GM23338 (cell line): ENCODE data around the gene INHBC. TPM values are rescaled to one million over a fixed set of nuclear protein-coding genes. Genes with fewer than 3 reads are reported as not detected.
A peak's percentile ranks its signal among the peaks of the same experiment; 100 is the strongest.

ENCODE experiments used
- ATAC-seq: fragments of 200-7000 bp; cut with Tn5 transposase; 3 replicates; pipeline ENCODE4 v1.9.1; 2020
- DNase-seq: peaks from one replicate; pipeline ENCODE4 v3.0.0-alpha.2; 2015; ENCODE audit warnings: low spot score
- H2AFZ ChIP-seq: fragments of 200-600 bp; sonication (generic); 2 replicates; pipeline ENCODE4 v1.8.0; 2016; ENCODE audit warnings: antibody characterized with exemption, mild to moderate bottlenecking, moderate library complexity
- H3F3A ChIP-seq: fragments of 200-600 bp; sonication (generic); replicated peaks from 2 replicates; pipeline ENCODE4 v1.8.0; 2017; ENCODE audit warnings: antibody characterized with exemption, mixed run types, low read depth
- H3K27ac ChIP-seq: fragments of 200-600 bp; sonication (generic); 2 replicates; pipeline ENCODE4 v1.6.1; 2016; ENCODE audit warnings: low read depth
- H3K27me3 ChIP-seq: fragments of 200-600 bp; sonication (generic); 2 replicates; pipeline ENCODE4 v1.8.0; 2016; ENCODE audit warnings: mild to moderate bottlenecking, mixed run types, moderate library complexity; ENCODE audit not compliant: insufficient read depth
- H3K36me3 ChIP-seq: fragments of 200-600 bp; sonication (generic); 2 replicates; pipeline ENCODE4 v1.8.0; 2016; ENCODE audit warnings: mild to moderate bottlenecking; ENCODE audit not compliant: insufficient read depth
- H3K4me1 ChIP-seq: fragments of 200-600 bp; sonication (generic); 2 replicates; pipeline ENCODE4 v1.8.0; 2016; ENCODE audit warnings: mild to moderate bottlenecking, moderate library complexity; ENCODE audit not compliant: insufficient read depth
- H3K4me2 ChIP-seq: fragments of 200-600 bp; sonication (generic); 2 replicates; pipeline ENCODE4 v1.7.1; 2017; ENCODE audit warnings: mixed run types
- H3K4me3 ChIP-seq: fragments of 200-600 bp; sonication (generic); 2 replicates; pipeline ENCODE4 v1.6.1; 2016; ENCODE audit warnings: mixed run types
- H3K79me2 ChIP-seq: fragments of 200-600 bp; sonication (generic); replicated peaks from 2 replicates; pipeline ENCODE4 v1.8.0; 2017; ENCODE audit warnings: mild to moderate bottlenecking; ENCODE audit not compliant: insufficient read depth
- H3K9me2 ChIP-seq: fragments of 200-600 bp; sonication (generic); 2 replicates; pipeline ENCODE4 v1.8.0; 2017; ENCODE audit not compliant: insufficient read depth
- H4K20me1 ChIP-seq: fragments of 200-600 bp; sonication (generic); replicated peaks from 2 replicates; pipeline ENCODE4 v1.8.0; 2017; ENCODE audit warnings: mild to moderate bottlenecking; ENCODE audit not compliant: insufficient read depth
- H3K27ac Mint-ChIP-seq: 2 replicates; pipeline ENCODE4 v1.8.0; 2020; ENCODE audit warnings: inconsistent platforms, mild to moderate bottlenecking, moderate library complexity, mixed read lengths
- H3K27me3 Mint-ChIP-seq: 3 replicates; pipeline ENCODE4 v1.8.0; 2022; ENCODE audit warnings: low read depth, mild to moderate bottlenecking, moderate library complexity, mixed read lengths, inconsistent platforms; ENCODE audit not compliant: insufficient read depth, poor library complexity
- H3K36me3 Mint-ChIP-seq: 3 replicates; pipeline ENCODE4 v1.8.0; 2021; ENCODE audit warnings: low read depth, mild to moderate bottlenecking, inconsistent platforms, moderate library complexity, mixed read lengths
- H3K4me1 Mint-ChIP-seq: 3 replicates; pipeline ENCODE4 v1.8.0; 2020; ENCODE audit warnings: mild to moderate bottlenecking, inconsistent platforms, mixed read lengths
- H3K4me3 Mint-ChIP-seq: 3 replicates; pipeline ENCODE4 v1.8.0; 2021; ENCODE audit warnings: moderate library complexity, mild to moderate bottlenecking, inconsistent platforms, mixed read lengths
- H3K9me3 Mint-ChIP-seq: 3 replicates; pipeline ENCODE4 v1.8.0; 2020; ENCODE audit warnings: moderate library complexity, mild to moderate bottlenecking, inconsistent platforms, mixed read lengths
- CREB1 ChIP-seq: fragments of 250-450 bp; sonication (Bioruptor Pico); IDR thresholded peaks from 2 replicates; pipeline ENCODE4 v1.5.0; 2020; ENCODE audit warnings: low read depth, mild to moderate bottlenecking, moderate library complexity
- CTCF ChIP-seq, 2 experiments: fragments of 200-600 bp in 1 of 2; sonication (generic) in 1 of 2; conservative IDR thresholded peaks; 2 replicates each; pipeline versions ENCODE4 v1.5.1 to v1.6.1; 2016 to 2017; ENCODE audit warnings: antibody characterized with exemption in 2 of 2, low read depth in 2 of 2, mild to moderate bottlenecking in 2 of 2, moderate library complexity in 1 of 2
- ETS1 ChIP-seq: IDR thresholded peaks from 2 replicates; pipeline ENCODE4 v1.6.1; 2016; ENCODE audit warnings: antibody characterized with exemption
- EZH2 ChIP-seq: fragments of 200-600 bp; sonication (generic); IDR thresholded peaks from one replicate; pipeline ENCODE4 v1.8.0; 2017; ENCODE audit warnings: antibody characterized with exemption, mild to moderate bottlenecking, low read depth; ENCODE audit not compliant: unreplicated experiment
- EZH2phosphoT487 ChIP-seq: fragments of 200-600 bp; sonication (generic); IDR thresholded peaks from one replicate; pipeline ENCODE4 v1.8.1; 2018; ENCODE audit warnings: antibody characterized with exemption; ENCODE audit not compliant: unreplicated experiment
- NANOG ChIP-seq: IDR thresholded peaks from 2 replicates; pipeline ENCODE4 v1.6.1; 2016; ENCODE audit warnings: antibody characterized with exemption, borderline replicate concordance
- POLR2AphosphoS5 ChIP-seq: IDR thresholded peaks from 2 replicates; pipeline ENCODE4 v1.6.1; 2016; ENCODE audit warnings: antibody characterized with exemption, low read depth
- REST ChIP-seq: IDR thresholded peaks from one replicate; pipeline ENCODE4 v1.6.1; 2018; ENCODE audit warnings: antibody characterized with exemption; ENCODE audit not compliant: unreplicated experiment
- STAT1 ChIP-seq: IDR thresholded peaks from one replicate; pipeline ENCODE4 v1.6.1; 2016; ENCODE audit warnings: antibody characterized with exemption; ENCODE audit not compliant: unreplicated experiment
- ZNF114 ChIP-seq: fragments of 250-450 bp; sonication (Bioruptor Pico); IDR thresholded peaks from 2 replicates; pipeline ENCODE4 v1.5.0; 2020; ENCODE audit warnings: mild to moderate bottlenecking, moderate library complexity
- ZNF331 ChIP-seq: fragments of 250-450 bp; sonication (Bioruptor Pico); IDR thresholded peaks from 2 replicates; pipeline ENCODE4 v1.5.0; 2020; ENCODE audit warnings: low read depth, mild to moderate bottlenecking, moderate library complexity
- ZNF462 ChIP-seq: fragments of 250-450 bp; sonication (Bioruptor Pico); IDR thresholded peaks from 2 replicates; pipeline ENCODE4 v1.5.0; 2020; ENCODE audit warnings: mild to moderate bottlenecking, moderate library complexity
- polyA plus RNA-seq: library from polyadenylated mRNA; unstranded; fragments of >200 nt; fragmentation: Nextera tagmentation; extraction: Ambion mirVana; gene quantifications from 2 replicates; pipeline ENCODE4 v1.2.1, GENCODE V29; 2016
- total RNA-seq: library from RNA; depleted of rRNA; stranded (reverse); fragments of >200 nt; shearing (Covaris generic); gene quantifications from 2 replicates; pipeline ENCODE4 v1.2.3, GENCODE V29; 2014

Gene INHBC
- total and polyA plus RNA-seq, 2 experiments from 2014 or later: 0.53 TPM; not detected in 1

GRCh38 chr12:57461276-57461916, 26.8 kb downstream of the INHBC start:
- Histone ChIP-seq H3K79me2 (peaks cover 23% of the 10 kb centered on the region), H3K27ac (peak overlapping the region; percentile 100), H3K4me2 (peak overlapping the region; percentile 100), H3K4me3 (peak overlapping the region; percentile 97), H3K9me2 (no peaks in the 10 kb centered on the region), H3K36me3 (no peaks in the 10 kb centered on the region), H4K20me1 (no peaks in the 10 kb centered on the region; the same call in 1 of the 2 replicates), H2AFZ (peak overlapping the region; percentile 76; the same call in 1 of the 2 replicates), H3K27me3 (no peaks in the 10 kb centered on the region), H3F3A (peaks cover 25% of the 10 kb centered on the region), H3K4me1 (peaks cover 28% of the 10 kb centered on the region)
- Mint-ChIP-seq H3K9me3 (no peaks in the 10 kb centered on the region; the same call in 2 of the 3 replicates), H3K4me3 (peak overlapping the region; percentile 82), H3K27me3 (peaks cover 36% of the 10 kb centered on the region), H3K4me1 (peaks cover 38% of the 10 kb centered on the region), H3K36me3 (peaks cover 29% of the 10 kb centered on the region), H3K27ac (peak overlapping the region; percentile 99)
- ATAC-seq: peak; percentile 37
- TF ChIP-seq ZNF114 (CRISPR knock-in tag): no peak
- peak; percentile 91 for TF ChIP-seq CREB1 (CRISPR knock-in tag)
- no peak for TF ChIP-seq NANOG
- TF ChIP-seq REST: no peak
- no peak for TF ChIP-seq ETS1
- no peak for TF ChIP-seq EZH2
- no peak for TF ChIP-seq EZH2phosphoT487
- no peak for TF ChIP-seq CTCF (conservative IDR thresholded peaks at IDR 0.05; ENCODE audit: low read depth in 2 of 2)
- TF ChIP-seq ZNF331 (CRISPR knock-in tag): no peak
- no peak for TF ChIP-seq ZNF462 (CRISPR knock-in tag)
- TF ChIP-seq POLR2AphosphoS5: peak; percentile 3; the same call in 1 of the 2 replicates
- TF ChIP-seq STAT1: no peak
- DNase-seq: peak; percentile 95
